ENCODE results near the gene NXF2.
A peak's percentile ranks its signal among the peaks of the same experiment; 100 is the strongest.
"Not testable (repeated sequence)": the region's sequence is repeated elsewhere in the genome, so short reads cannot be mapped to it uniquely, and the experiment has no call there.

NXF2 gene

GRCh38 chrX:102246893-102247292, at the start of gene NXF2:
NXF2 (plus strand) TSS chrX:102247167; CDS start chrX:102307079, 59,912 bp downstream.
- not testable (repeated sequence) for DNase-seq

- not testable (repeated sequence) for DNase-seq
These were observed 39.0 kb upstream of the NXF2 start for GRCh38 chrX:102207940-102208339.

- not testable (repeated sequence) for DNase-seq
These were observed 32.0 kb upstream of the NXF2 start, which contains the start of gene TCP11X1 for GRCh38 chrX:102214986-102215385. TCP11X1 (plus strand) TSS chrX:102215301.

GRCh38 chrX:102216497-102216896, 30.5 kb upstream of the NXF2 start:
- not testable (repeated sequence) for DNase-seq

- DNase-seq: not testable (repeated sequence)
These were observed 11.3 kb upstream of the NXF2 start for GRCh38 chrX:102235678-102236077.

- not testable (repeated sequence) for DNase-seq
These were observed 6.7 kb upstream of the NXF2 start for GRCh38 chrX:102240265-102240664.

GRCh38 chrX:102272231-102272630, 25.3 kb downstream of the NXF2 start:
- not testable (repeated sequence) for DNase-seq

GRCh38 chrX:102338162-102338561, 91.2 kb downstream of the NXF2 start:
- DNase-seq: no peak

GRCh38 chrX:102339312-102340298, 92.6 kb downstream of the NXF2 start:
- peak; percentile 5 for DNase-seq

- no peak for DNase-seq
These were observed 94.9 kb downstream of the NXF2 start for GRCh38 chrX:102341867-102342266.

- DNase-seq: peak; percentile 71
These were observed 98.9 kb downstream of the NXF2 start for GRCh38 chrX:102345916-102346315.

Measured in activated CD4-positive, alpha-beta T cell treated with anti-CD3 and anti-CD28 coated beads, Interleukin-2, Interleukin-6, amounts not matched to agents 100 ng/mL and 50 ng/mL, durations not matched to agents 16 hours and 8 hours (primary cell).